NCI-H748 (cell line): Measurements from ENCODE around the gene RND3.

ENCODE experiments used
- DNase-seq: peaks from one replicate; lab custom pipeline; 2025; ENCODE audit not compliant: unreplicated experiment; lab: John Stamatoyannopoulos, UW

The RND3 gene

DNA sequence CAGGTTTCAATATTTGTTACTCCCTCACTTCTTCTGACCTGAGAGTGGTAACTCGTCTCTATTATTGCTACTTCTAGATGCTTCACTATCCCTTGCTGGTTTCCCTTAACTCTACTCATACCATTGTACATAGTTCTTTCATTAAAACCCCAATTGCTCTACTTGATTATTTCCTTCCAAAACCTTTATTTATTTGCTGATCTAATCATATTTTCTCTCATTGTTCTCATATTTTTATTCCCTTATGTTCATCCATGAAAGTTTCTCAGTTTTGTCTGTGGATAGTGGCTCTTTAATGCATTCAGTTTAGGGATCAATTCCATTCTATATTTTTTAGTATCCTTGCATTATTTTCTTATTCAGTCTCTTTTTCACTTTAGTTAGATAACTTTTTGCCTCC lies 42.1 kb downstream of the RND3 start:
- DNase-seq = no peak

- DNase-seq = no peak
Observed at GRCh38 chr2:150442484-150442883, 45.0 kb downstream of the RND3 start.

DNA sequence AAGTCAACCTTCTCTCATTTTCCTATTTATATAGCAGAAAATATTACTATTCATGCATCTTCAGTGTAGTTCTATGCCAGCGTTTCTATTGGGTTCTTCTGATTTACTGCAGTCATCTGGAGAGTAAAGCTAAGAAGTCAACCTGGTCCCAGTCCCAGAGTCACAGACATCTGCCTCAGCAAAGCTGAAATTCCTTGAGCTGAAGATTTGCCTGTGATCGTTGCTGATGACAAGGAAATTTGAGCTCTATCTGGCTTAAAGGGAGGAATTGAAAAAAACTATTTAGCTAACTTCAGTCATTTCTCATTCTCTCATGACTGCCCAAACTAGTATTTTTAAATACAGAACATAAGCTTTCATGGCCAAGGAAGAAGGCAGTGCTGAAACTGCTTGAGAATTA lies 45.7 kb downstream of the RND3 start:
- no peak for DNase-seq

DNA sequence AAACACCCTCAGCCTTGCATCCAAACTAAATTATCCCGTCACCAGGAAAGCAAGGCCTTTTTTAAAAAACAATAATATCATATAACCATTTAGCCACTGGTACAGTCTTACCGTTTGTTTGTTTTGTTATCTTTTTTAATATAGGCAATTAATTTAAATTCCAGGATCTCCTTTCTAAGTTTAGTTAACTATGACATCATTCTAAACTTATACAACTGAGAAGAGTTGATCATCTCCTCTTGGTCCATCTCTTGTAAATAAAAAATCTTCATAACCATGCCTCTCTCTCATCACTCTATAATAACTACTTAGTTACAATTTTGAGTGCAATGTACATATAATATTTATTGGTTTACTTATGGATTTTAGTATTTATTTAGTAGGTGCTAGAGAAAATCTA lies 46.2 kb downstream of the RND3 start:
- DNase-seq = no peak

DNA sequence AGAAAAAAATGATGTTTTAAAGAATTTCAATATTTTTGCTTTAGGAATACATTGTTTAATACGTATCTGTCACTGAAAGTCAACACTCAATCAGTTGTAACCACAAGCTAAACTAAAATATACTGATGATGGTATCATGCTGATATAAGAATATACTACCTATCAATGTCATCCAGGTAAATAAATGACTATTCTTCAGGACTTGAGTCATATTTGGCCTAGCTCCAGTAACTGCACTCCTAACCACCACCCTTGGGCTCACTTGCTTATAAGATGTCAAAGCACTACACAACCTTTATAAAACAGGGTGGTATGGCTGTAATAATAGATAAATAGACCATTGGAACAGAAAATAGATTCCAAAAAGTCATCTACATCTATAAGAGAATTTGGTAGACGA lies 48.8 kb downstream of the RND3 start:
- no peak for DNase-seq

DNA sequence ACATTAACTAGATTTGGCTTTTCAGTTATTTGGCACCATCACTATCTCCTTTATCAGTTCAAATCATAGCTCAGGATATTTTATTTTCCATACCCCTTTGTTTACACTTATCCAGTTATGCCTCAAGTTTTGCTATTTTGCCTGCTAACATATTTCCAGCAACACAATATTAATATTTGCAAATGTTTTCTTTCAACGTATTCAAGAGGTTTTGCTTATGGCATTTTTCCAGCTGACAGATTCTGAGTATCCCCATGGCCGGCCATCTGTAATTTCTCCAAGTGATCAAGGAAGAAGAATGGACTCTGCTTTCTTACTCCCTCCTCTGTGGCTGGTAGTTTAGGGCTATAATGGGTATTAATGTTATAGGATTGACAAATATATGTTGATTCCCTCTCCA lies 49.4 kb downstream of the RND3 start:
- DNase-seq = no peak

DNA sequence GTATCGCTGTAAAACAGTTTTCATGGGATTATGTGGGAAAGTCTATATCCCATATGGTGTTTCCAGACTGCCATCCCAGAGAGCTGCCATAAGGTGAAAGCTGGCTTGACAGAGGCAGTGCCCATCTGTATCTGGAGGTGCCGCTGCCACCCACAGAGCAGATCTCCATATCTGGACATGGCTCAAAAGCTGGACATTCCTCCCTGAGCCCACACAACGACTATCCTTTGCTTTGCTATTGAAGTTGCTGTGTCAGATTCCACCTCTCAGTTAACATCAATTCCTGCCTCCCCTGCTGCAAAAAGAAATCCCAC lies 55.2 kb downstream of the RND3 start:
- no peak for DNase-seq

DNA sequence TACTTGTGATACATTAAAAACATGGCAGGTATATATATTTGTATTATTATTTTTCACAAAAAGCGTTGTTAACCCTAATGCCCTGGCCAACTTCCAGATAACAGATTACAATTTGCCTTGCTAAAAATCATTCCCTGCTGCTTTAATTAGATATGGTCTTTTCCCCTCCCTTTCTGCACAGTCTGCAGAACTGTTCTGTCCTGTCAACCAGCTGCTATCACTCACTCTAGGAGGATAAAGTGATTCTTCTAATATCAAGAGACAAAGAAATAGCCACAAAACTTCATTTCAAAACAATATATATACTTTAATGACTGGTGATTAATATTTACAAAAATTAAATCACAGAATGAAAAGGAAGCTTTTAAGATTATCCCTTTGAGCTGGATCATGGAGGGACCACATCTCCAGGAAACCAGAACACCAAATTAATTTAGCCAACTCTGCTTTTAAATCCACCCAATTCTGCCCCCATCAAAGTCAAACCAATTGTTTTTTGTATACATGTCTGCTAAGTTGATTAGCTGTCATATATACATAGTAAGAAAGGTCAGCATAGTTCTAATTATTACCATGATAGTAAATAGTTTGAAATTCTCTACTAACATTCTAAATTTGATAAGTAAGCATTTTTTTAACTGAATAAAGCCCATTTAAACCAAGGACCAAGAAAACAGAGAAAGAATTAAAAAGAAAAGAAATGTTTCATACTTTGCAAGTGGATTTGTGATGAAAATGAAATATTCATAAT lies 55.7 kb downstream of the RND3 start:
- no peak for DNase-seq

GRCh38 chr2:150429384-150429961 lies 58.0 kb downstream of the RND3 start:
- DNase-seq = no peak

DNA sequence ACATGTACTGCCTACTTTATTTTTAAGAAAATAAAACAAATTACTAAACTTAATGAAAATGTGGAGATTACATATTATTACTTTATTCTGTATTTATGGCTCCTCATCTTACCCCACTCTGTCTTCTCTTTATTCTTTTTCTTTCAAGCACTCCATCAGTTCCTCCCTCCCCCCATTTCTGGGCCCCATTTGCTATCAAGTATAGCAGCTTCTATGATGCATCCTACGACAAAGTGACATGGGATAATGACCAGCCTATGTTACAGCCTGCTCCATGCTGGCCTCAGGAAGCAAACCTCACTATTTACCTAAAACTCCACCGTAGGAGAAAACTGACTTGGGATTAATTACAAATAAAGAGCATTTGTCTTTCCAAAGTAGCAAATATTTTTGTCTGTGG lies 58.8 kb downstream of the RND3 start:
- no peak for DNase-seq

- DNase-seq = peak; percentile 59
Observed at GRCh38 chr2:150427298-150427697, 60.2 kb downstream of the RND3 start.

DNA sequence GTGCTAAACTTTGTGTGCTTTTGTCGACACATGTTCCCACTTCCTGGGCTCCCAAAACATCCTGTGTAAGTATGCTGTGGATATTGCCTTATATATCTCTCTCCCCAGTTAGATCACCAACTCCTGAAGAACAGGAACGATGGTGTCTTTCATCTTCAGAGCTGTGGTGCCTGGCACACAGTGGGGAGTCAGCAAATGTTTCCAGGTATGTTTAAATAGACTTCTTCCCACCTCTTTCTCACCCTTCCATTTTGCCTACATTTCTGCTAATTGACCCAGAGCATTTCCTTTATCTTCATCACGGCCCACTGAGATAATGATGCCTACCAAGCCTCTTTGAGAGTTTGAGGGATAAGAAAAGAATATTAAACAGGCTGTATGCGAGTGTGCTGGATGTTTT lies 60.7 kb downstream of the RND3 start:
- DNase-seq = peak; percentile 65

GRCh38 chr2:150426315-150426714 lies 61.2 kb downstream of the RND3 start:
- no peak for DNase-seq

- no peak for DNase-seq
Observed at GRCh38 chr2:150425121-150425955, 62.1 kb downstream of the RND3 start.

GRCh38 chr2:150424406-150424805 lies 63.1 kb downstream of the RND3 start:
- DNase-seq = no peak

- no peak for DNase-seq
Observed at GRCh38 chr2:150421126-150421651, 66.3 kb downstream of the RND3 start.

GRCh38 chr2:150418916-150419315 lies 68.6 kb downstream of the RND3 start:
- no peak for DNase-seq
